GM19035 (cell line): ENCODE measurements around the gene CDC42BPB.
"Not testable (repeated sequence)": the region's sequence is repeated elsewhere in the genome, so short reads cannot be mapped to it uniquely, and the experiment has no call there.

Experiments used
- ATAC-seq: cut with Tn5 transposase; IDR thresholded peaks from one replicate; pipeline ENCODE4 v1.9.1; 2021; ENCODE audit not compliant: unreplicated experiment

Gene CDC42BPB

DNA sequence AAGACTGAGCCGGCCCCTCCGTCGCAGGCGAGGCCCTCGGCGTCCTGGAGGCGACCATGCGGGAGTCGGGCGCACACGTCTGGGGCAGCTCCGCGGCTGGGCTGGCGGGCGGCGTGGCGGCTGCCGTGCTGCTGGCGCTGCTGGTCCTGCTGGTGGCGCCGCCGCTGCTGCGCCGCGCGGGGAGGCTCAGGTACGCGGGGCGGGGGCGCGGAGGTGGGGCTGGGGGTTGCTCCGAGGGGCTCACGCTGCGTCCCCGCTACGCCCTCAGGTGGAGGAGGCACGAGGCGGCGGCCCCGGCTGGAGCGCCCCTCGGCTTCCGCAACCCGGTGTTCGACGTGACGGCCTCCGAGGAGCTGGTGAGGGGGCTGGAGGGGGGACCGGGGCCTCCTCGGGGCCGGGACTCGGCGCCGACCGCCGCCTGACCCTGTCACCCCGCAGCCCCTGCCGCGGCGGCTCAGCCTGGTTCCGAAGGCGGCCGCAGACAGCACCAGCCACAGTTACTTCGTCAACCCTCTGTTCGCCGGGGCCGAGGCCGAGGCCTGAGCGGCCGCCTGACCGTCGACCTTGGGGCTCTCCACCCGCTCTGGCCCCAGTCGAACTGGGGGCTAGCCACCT is 127.1 kb downstream of the CDC42BPB start:
- ATAC-seq, result no peak

GRCh38 chr14:102929241-102930137 is 127.9 kb downstream of the CDC42BPB start:
- ATAC-seq, result no peak

DNA sequence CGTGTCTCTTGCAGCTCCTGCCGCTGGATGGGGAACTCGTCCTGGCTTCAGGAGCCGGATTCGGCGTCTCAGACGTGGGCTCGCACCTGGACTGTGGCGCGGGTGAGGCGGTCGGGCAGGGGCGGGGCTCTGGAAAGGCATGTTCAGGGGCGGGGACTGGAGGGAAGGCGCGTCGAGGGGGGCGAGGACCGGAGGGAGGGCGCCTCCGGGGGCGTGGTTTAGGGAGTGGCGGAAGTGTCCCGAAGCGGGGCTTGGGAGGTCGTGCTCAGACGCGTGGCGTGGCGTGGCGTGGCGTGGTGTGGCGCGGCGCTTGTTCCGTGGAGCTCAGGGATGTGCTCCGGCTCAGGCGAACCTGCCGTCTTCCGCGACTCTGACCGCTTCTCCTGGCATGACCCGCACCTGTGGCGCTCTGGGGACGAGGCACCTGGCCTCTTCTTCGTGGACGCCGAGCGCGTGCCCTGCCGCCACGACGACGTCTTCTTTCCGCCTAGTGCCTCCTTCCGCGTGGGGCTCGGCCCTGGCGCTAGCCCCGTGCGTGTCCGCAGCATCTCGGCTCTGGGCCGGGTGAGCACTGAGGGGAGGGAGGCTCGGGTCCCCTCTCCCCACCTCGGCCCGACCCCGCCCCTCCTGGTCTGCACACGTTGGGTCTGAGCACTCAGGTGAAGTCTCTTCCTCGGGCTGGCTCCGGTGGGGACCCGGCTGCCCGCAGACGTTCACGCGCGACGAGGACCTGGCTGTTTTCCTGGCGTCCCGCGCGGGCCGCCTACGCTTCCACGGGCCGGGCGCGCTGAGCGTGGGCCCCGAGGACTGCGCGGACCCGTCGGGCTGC is 128.7 kb downstream of the CDC42BPB start:
- ATAC-seq, result peak; percentile 50

GRCh38 chr14:102927878-102928411 is 129.4 kb downstream of the CDC42BPB start:
- no peak for ATAC-seq

DNA sequence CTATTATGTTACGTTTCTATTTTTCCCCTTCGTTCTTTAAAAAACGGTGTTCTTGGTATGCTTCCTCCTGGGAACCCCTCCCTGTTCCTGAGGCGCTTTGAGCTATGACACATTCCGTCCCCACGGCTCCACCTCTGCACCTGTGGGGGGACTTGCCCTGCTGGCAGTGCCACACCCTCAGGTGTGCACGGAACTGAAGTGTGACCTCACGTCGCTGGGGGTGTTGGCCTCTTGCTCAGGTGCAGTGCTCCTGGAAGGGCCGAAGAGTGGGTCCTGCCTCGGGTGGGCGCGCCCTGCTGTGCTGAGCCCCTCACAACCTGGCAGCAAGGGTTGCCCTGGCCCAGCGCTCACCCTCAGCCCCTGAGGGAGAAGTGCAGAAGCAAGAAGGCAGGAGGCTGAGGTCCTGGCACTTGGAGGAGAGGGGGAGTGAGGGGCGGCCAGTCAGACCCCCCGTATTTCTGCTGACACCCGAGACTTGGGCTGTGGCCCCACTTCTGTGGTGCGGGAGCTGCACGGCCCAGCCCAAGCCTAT is 129.9 kb downstream of the CDC42BPB start:
- no peak for ATAC-seq

- ATAC-seq, result not testable (repeated sequence)
These were observed 130.5 kb downstream of the CDC42BPB start for GRCh38 chr14:102926840-102927239.

DNA sequence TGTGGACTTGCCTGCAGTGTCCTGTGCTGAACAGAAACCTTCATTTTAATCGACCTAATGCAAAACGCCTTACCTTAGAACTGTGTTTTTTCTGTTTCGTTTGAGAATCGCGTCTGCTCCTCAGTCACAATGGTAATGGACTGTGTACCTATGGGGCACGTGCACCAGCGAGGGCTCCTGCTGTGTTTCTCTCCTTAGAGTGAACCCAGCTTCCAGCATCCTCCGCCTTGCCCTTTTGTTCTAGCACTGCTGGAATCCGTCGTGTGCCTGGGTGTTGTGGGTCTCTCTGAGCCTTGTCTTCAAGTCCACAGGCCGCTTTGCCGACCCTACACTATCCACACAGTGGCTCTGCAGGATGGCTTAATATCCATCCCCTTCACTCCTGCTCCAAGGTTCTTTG is 131.2 kb downstream of the CDC42BPB start:
- ATAC-seq, result no peak

GRCh38 chr14:102925646-102926045 is 131.7 kb downstream of the CDC42BPB start:
- no peak for ATAC-seq

GRCh38 chr14:102924632-102925588 is 132.4 kb downstream of the CDC42BPB start:
- no peak for ATAC-seq

DNA sequence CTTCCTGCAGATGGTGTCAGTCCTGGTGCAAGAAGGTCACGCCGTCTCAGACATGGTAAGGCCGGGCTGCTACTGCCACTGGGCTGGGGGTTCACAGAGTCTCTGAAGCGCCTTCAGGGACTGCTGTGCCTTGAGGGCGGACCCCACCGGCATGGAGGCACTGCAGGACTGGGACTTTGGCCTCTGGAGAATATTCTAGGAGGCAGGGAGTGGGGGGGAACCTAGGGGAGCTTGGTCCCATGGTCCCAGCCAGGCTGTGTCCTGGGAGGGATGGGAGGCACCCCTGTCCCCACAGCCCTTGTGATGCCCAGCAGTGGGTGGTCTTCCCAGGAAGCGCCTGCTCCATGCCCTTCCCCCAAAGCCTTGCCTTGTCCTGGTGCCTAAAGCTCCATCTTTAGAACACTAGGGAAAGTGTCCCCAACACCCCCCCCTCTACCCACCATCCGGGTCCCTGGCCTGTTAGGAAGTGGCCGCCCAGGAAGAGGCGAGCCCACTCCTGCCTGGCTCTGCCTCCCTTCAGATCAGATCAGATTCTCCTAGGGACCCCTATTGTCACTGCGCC is 133.3 kb downstream of the CDC42BPB start:
- no peak for ATAC-seq

DNA sequence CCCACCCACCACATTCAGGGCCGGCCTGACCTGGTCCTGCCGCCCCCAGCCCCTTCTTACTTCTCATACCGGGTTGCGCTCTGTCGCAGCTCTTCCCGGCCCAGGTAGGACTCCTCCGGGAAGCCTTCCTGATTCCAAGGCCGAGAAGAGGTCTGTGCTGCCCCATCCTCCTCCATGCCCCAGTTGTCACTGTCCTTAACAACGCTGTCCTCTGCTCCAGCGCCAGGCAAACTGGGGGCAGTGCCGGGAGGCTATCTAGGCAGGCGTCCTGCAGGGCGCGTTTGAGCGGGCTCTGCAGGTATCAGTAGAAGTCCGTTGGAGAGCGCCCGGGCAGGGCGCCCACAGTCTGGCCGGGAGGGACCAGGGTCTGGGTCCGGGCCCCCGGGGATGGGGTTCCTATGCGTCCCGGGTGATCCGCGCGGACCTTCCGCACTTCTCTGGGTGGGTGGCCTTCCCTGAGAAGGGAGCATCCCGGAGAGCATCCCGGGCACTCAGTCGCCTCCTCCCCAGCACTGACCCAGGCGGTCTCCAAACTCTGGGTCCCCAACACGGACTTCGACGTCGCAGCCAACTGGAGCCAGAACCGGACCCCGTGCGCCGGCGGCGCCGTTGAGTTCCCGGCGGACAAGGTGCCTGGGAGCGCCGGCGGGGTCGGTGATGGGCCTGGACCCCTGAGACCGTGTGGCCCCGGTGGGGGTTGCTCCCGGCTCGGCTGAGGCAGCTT is 134.0 kb downstream of the CDC42BPB start:
- ATAC-seq, result no peak

DNA sequence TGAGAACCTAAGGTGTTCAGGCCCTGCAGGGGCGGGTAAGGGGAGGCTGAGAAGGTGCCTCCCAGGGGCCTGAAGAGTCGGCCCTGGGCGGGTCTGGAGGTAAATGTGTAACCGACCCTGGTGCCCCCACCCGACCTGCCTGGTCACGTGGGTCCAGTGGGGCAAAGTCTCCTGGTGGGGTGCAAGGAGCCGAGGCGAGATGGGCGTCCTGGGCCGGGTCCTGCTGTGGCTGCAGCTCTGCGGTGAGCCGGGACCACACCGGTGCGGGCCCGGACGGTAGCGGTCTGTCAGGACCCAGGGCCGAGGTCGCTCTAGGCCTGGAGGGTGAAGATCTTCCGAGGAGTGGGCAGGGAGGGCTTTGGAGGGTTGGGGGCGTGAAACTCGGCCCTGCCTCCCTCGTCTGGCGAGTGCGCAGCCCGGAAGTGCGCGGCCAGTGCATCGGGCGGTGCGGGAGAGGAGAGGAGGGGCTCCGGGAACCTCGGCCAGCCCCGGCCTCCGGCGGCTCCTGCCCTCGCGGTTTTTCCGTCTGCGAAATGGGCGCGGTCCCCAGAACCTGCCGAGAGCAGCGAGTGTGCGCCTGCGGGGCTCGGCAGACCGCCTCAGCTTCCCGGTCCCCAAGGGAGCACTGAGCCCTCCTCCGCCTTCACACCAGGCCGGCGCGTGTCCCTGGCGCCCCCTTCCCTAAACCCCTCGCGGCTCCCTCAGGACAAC is 134.7 kb downstream of the CDC42BPB start, which contains the start of gene AMN:
AMN (plus strand) TSS at position 174 of the 711 bp plus-strand sequence; CDS start at position 200, 26 bp downstream.
- ATAC-seq, result no peak

DNA sequence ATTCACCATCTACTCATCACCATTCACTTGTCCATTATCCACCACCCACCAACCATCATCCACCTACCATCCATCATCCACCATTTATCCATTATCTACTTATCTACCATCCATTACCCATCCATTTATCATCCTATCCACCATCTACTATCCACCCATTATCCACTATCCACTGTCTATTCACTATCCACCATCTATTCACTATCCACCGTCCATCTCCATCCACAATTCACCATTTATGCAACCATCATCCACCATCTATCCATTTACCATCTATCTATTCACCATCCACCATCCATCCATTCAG is 136.4 kb downstream of the CDC42BPB start:
- no peak for ATAC-seq

DNA sequence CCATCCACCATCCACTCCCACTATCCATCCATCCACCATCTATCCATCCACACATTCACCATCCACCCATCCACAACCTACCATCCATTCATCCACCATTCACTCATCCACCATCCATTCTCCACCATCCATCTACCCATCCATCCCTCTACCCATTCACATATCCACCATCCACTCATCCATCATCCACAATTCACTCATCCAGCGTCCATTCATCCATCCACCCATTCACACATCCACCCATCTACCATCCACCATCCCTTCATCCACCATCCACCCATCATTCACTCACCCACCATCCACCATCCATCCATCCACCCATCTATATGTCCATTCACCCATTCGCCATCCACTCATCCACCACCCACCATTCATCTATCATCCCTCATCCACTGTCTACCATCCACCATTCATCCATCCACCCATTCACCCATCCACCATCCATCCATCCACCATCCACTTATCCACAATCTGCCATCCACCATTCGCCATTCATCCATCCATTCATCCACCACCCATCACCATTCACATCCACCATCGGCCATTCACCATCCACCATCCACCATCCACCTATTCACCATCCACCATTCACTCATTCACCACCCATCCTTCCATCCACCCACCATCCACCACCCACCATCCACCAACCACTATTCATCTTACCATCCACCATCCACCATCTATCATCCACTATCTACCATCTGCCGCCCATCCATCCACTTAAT is 136.9 kb downstream of the CDC42BPB start:
- no peak for ATAC-seq

DNA sequence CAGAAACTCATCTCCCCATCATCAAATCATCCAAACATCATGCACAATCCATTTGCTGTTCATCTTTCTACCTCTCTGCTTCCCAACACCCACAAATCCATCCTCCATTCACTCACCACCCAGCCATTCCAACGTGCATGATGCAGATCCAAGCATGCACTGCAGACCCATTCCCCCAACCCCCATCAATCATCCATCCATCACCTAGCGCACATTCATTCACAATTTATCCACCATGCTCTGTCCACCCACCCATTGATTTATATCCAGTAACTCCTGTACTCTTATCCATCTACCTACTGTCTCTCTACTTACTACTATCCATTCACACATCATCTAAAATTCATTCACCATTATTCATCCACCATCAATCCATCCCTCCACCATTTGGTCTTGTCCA is 138.9 kb downstream of the CDC42BPB start:
- no peak for ATAC-seq

DNA sequence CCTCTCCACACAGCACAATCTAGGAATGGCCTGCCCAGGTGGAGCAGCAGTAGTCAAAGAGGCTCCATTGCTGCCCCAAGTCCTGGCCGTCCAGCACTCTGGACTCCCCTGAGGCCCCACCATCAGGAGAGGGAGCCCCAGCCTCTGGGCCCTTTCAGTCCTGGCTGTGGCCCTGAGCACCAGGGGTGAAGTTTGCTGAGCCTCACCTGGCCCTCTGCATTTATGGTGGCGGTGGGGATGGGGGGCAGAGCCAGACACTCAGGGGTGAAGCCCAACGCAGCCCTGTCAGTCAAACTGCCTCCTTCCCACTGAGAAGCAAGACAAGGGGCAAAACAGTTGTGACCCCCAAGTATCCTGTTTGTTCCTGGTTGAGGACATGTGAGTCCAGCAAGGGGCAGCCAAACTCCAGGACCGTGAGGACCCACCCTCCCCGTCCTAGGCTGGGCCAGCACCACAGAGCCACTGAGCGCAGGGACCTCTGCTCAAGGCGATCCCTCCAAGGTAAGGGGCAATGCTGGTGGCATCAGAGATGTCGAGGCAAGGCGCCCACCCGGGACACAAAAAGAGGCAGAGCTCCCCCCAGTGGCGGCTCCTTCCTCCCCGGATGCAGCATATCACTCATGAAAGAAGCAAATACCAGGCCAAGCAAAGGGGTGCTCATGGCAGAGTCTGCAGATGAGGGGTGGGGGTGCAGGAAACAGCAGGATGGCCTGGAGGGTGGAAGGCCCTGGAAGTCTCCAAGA is 139.7 kb downstream of the CDC42BPB start:
- ATAC-seq, result no peak

- no peak for ATAC-seq
These were observed 140.3 kb downstream of the CDC42BPB start for GRCh38 chr14:102917056-102917385.
